OCI-LY1 (cell line): ENCODE results near the gene CACNA2D3.

ENCODE experiments used
- CTCF ChIP-seq: fragments of 200-600 bp; sonication (generic), shearing (Covaris generic); IDR thresholded peaks from 2 replicates; pipeline ENCODE4 v1.5.1; 2017; ENCODE audit warnings: mild to moderate bottlenecking, antibody characterized with exemption, low read length, moderate library complexity, mixed read lengths
- EZH2 ChIP-seq: fragments of 200-600 bp; sonication (generic), shearing (Covaris generic); IDR thresholded peaks from 2 replicates; pipeline ENCODE4 v1.8.0; 2017; ENCODE audit warnings: borderline replicate concordance, mixed run types, mild to moderate bottlenecking, antibody characterized with exemption, low read length, moderate library complexity, mixed read lengths

GRCh38 chr3:54719914-54720313 lies 597.6 kb downstream of the CACNA2D3 start:
- TF ChIP-seq CTCF, result no peak
- no peak for TF ChIP-seq EZH2
